Sigmoid colon (tissue), 4 donors: ENCODE measurements around the gene SYT8.

ENCODE experiments used
- EP300 ChIP-seq, 4 donors: sonication (generic); formaldehyde crosslinking; IDR thresholded peaks; one replicate each; pipeline ENCODE4 v1.6.1; 2017; ENCODE audit warnings: antibody characterized with exemption in 4 of 4
- POLR2A ChIP-seq, 2 donors: fragments of 450-650 bp; IDR thresholded peaks; one replicate each; pipeline ENCODE4 v1.6.1; 2016; ENCODE audit warnings: antibody characterized with exemption in 2 of 2, mild to moderate bottlenecking in 2 of 2, moderate library complexity in 2 of 2
- POLR2AphosphoS5 ChIP-seq, 4 donors: sonication (generic); formaldehyde crosslinking; IDR thresholded peaks; one replicate each; pipeline ENCODE4 v1.6.1; 2017; ENCODE audit warnings: antibody characterized with exemption in 4 of 4
- TF ChIP-seq, protein P1 (sequence below), 4 experiments: fragments of 450-650 bp in 3 of 4; fragments of 200-600 bp in 1 of 4; IDR thresholded peaks; one replicate each; pipeline ENCODE4 v1.5.1; 2016 to 2019; ENCODE audit warnings: antibody characterized with exemption in 4 of 4, mild to moderate bottlenecking in 3 of 4, moderate library complexity in 2 of 4

DNA sequence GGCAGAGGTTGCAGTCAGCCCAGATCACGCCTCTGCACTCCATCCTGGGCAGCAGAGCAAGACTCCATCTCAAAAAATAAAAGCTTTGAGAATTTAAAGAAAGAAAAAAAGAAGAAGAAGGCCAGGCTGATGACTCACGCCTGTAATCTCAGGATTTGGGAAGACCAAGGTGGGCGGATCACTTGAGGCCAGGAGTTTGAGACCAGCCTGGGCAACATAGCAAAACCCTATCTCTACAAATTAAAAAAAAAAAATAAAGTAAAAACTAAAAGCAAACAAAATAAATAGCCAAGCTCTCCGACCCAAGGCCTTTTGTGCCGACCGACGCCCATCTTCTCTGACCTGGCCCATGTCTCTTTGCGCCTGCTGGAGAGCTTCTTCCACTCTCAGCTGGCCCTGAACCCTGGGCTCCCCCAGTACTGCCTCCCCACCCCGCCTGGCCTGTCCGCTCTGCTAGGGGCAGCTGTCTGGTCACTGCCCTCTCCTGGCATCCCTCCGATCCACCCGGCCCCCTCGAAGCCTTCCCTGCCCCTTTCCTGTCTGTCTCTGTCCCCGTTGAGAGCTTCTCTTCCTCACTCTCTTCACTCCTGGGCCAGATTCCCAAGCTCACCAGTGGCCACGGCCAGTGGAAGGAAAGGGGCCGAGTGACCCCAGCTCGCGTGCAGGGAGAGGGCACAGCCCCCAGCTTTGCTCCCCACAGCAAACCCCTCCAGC lies 13.3 kb downstream of the SYT8 start:
- TF ChIP-seq, protein P1, sequence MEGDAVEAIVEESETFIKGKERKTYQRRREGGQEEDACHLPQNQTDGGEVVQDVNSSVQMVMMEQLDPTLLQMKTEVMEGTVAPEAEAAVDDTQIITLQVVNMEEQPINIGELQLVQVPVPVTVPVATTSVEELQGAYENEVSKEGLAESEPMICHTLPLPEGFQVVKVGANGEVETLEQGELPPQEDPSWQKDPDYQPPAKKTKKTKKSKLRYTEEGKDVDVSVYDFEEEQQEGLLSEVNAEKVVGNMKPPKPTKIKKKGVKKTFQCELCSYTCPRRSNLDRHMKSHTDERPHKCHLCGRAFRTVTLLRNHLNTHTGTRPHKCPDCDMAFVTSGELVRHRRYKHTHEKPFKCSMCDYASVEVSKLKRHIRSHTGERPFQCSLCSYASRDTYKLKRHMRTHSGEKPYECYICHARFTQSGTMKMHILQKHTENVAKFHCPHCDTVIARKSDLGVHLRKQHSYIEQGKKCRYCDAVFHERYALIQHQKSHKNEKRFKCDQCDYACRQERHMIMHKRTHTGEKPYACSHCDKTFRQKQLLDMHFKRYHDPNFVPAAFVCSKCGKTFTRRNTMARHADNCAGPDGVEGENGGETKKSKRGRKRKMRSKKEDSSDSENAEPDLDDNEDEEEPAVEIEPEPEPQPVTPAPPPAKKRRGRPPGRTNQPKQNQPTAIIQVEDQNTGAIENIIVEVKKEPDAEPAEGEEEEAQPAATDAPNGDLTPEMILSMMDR (IDR thresholded peaks at IDR 0.05): no peak
- TF ChIP-seq POLR2A (IDR thresholded peaks at IDR 0.05): no peak
- no peak for TF ChIP-seq EP300 (IDR thresholded peaks at IDR 0.05)
- no peak for TF ChIP-seq POLR2AphosphoS5 (IDR thresholded peaks at IDR 0.05)
